OCI-M1 (cell line): ENCODE measurements around the gene C6orf52.
"Not testable (repeated sequence)": the region's sequence is repeated elsewhere in the genome, so short reads cannot be mapped to it uniquely, and the experiment has no call there.

Experiments used
- DNase-seq: peaks from one replicate; lab custom pipeline; 2025; lab: John Stamatoyannopoulos, UW

The C6orf52 gene

GRCh38 chr6:10695086-10695657 is 756 bp upstream of the C6orf52 start:
- no peak for DNase-seq

GRCh38 chr6:10692965-10693538 is 1.4 kb downstream of the C6orf52 start:
- DNase-seq, result no peak

GRCh38 chr6:10690651-10691445 is 3.6 kb downstream of the C6orf52 start:
- no peak for DNase-seq

GRCh38 chr6:10687582-10687981 is 6.8 kb downstream of the C6orf52 start:
- DNase-seq, result no peak

GRCh38 chr6:10686901-10687300 is 7.5 kb downstream of the C6orf52 start:
- DNase-seq, result no peak

- no peak for DNase-seq
These were observed 9.1 kb downstream of the C6orf52 start for GRCh38 chr6:10685092-10685915.

GRCh38 chr6:10684618-10685017 is 9.8 kb downstream of the C6orf52 start:
- no peak for DNase-seq

- peak; percentile 43 for DNase-seq
These were observed 11.9 kb downstream of the C6orf52 start for GRCh38 chr6:10682355-10682988.

GRCh38 chr6:10681795-10682194 is 12.6 kb downstream of the C6orf52 start:
- no peak for DNase-seq

- DNase-seq, result no peak
These were observed 16.0 kb downstream of the C6orf52 start for GRCh38 chr6:10678456-10678855.

GRCh38 chr6:10676403-10676802 is 18.0 kb downstream of the C6orf52 start:
- no peak for DNase-seq

GRCh38 chr6:10668126-10668917 is 26.1 kb downstream of the C6orf52 start:
- no peak for DNase-seq

- DNase-seq, result peak; percentile 65
These were observed 28.8 kb downstream of the C6orf52 start for GRCh38 chr6:10665595-10665994.

- peak; percentile 39 for DNase-seq
These were observed 31.7 kb downstream of the C6orf52 start for GRCh38 chr6:10662742-10663141.

GRCh38 chr6:10662207-10662606 is 32.2 kb downstream of the C6orf52 start:
- no peak for DNase-seq

GRCh38 chr6:10660431-10661191 is 33.8 kb downstream of the C6orf52 start:
- not testable (repeated sequence) for DNase-seq

GRCh38 chr6:10659699-10660348 is 34.6 kb downstream of the C6orf52 start:
- DNase-seq, result no peak

GRCh38 chr6:10658910-10659698 is 35.3 kb downstream of the C6orf52 start:
- no peak for DNase-seq

- no peak for DNase-seq
These were observed 38.8 kb downstream of the C6orf52 start for GRCh38 chr6:10655508-10656055.
